ENCODE results near the gene TAAR1.
"Not testable (repeated sequence)": the region's sequence is repeated elsewhere in the genome, so short reads cannot be mapped to it uniquely, and the experiment has no call there.

Gene TAAR1

DNA sequence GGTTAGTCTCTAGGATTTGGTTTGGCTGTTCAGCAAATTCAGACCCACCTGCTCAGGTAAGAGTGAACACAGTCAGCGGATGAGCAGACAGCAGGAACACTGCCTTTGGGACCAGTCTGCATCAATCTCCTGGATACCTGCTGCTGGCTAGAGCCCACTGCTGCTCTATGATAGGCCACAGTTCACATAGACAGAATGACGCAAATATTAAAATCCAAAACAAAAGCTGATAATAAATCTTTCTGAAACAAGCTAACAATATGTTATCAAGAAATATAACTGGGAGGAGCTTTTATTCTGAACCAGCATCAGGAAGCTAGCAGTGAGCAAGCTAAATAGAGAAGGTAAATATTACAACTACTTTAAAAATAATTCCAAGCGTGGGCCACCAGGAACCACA lies at the start of gene TAAR1:
Gene TAAR1 (minus strand): TSS at position 101 of the 400 bp plus-strand sequence. CDS start 13,179 bp downstream, outside the sequence.
- no peak for DNase-seq (ENCODE audit: low spot score)

- DNase-seq (ENCODE audit: low spot score): no peak
These were observed 49.8 kb upstream of the TAAR1 start for GRCh38 chr6:132708771-132709170.

- DNase-seq (ENCODE audit: low spot score): no peak
These were observed 49.0 kb upstream of the TAAR1 start for GRCh38 chr6:132708002-132708401.

- not testable (repeated sequence) for DNase-seq (ENCODE audit: low spot score)
These were observed 47.8 kb upstream of the TAAR1 start for GRCh38 chr6:132706756-132707155.

GRCh38 chr6:132703936-132704335 lies 45.0 kb upstream of the TAAR1 start:
- DNase-seq (ENCODE audit: low spot score): no peak

GRCh38 chr6:132698608-132699007 lies 39.6 kb upstream of the TAAR1 start:
- no peak for DNase-seq (ENCODE audit: low spot score)

GRCh38 chr6:132695773-132696172 lies 36.8 kb upstream of the TAAR1 start:
- no peak for DNase-seq (ENCODE audit: low spot score)

- no peak for DNase-seq (ENCODE audit: low spot score)
These were observed 34.5 kb upstream of the TAAR1 start for GRCh38 chr6:132693478-132693877.

GRCh38 chr6:132690678-132691077 lies 31.7 kb upstream of the TAAR1 start:
- no peak for DNase-seq (ENCODE audit: low spot score)

- no peak for DNase-seq (ENCODE audit: low spot score)
These were observed 28.3 kb upstream of the TAAR1 start for GRCh38 chr6:132687306-132687705.

- DNase-seq (ENCODE audit: low spot score): no peak
These were observed 27.5 kb upstream of the TAAR1 start for GRCh38 chr6:132686531-132686930.

DNA sequence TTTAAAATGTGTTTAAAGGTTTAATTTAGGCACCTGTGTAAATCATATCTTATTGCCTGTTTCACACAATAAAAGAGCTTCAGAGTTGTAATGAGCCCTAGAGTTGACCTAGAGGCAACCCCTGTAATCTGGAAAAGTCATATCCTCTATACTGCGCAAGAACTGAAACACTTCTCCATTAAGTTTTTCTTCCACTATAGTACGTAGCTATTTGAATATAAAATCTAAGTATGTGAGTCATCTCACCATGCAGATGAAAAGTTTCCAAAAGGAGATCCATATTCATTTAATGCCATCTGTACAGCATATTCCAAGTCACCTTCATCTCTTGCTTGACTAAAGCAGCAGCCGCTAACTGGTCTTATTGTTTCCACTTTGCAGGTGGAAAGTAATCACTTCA lies 26.0 kb upstream of the TAAR1 start:
- DNase-seq (ENCODE audit: low spot score): no peak

DNA sequence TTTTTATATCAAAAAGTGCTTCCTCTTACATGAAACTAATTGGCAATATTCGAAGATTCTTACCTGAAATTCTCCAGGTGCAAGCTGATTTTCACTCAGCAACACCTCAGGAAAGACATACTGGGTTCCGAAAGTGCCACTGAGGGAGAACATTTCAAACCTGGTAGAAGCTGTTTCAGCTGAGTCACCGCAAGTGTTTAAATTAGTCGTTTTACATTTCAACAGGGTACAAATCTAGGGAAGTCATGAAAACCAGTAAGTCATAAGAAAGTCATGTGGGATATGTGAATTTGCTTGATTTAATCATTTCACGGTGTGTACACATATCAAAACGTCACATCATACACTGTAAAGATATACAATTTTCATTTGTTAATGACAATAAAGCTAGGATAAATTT lies 25.3 kb upstream of the TAAR1 start:
- no peak for DNase-seq (ENCODE audit: low spot score)

DNA sequence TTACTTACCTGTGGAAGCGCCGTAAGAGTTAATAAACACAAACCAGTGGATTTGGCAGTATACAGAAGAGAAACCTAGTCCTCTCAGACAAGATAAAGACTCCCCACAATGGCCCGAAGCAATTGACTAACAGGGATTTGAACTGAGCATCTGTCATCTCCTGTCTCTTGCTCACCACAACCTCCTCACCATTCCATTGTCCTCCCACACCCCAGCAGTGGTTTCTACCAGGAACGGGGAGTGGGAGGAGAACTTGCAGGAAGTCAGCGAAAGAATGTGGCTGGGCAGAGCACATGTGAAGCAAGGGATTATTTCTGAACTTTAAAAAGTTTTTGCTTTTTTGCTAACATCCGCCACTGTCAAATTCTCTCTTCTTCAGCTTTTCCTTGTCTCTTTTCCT lies 24.6 kb upstream of the TAAR1 start:
- no peak for DNase-seq (ENCODE audit: low spot score)

- DNase-seq (ENCODE audit: low spot score): not testable (repeated sequence)
These were observed 20.1 kb upstream of the TAAR1 start for GRCh38 chr6:132679094-132679493.

GRCh38 chr6:132675749-132676148 lies 16.8 kb upstream of the TAAR1 start:
- no peak for DNase-seq (ENCODE audit: low spot score)

- no peak for DNase-seq (ENCODE audit: low spot score)
These were observed 16.0 kb upstream of the TAAR1 start for GRCh38 chr6:132675002-132675401.

DNA sequence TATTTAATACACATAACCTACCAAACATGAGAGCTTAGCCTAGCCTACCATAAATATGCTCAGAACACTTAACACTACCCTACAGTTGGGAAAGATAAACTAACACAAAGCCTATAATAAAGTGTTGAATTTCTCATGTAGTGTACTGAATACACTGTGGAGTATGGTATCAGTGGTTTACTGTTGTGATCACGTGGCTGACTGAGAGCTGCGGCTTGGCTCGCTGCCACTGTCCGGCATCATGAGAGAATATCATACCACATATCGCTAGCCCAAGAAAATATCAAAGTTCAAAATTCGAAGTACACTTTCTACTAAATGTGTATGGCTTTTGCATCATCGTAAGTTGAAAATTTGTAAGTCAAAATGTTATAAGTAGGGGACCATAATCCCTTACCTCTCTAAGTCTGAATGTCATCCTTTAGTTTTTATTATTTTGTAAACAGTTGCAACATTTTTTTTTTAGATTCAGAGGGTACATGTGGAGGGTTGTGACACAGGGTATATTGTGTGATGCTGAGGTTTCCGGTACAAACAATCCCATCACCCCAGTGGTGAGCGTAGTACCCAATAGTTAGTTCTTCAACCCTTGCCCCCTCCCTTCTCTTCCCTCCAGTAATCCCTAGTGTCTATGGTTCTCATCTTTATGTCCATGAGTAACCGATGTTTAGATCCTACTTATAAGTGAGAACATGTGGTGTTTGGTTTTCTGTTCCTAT lies 14.6 kb upstream of the TAAR1 start:
- DNase-seq (ENCODE audit: low spot score): no peak

- no peak for DNase-seq (ENCODE audit: low spot score)
These were observed 12.3 kb upstream of the TAAR1 start for GRCh38 chr6:132671295-132671694.

DNA sequence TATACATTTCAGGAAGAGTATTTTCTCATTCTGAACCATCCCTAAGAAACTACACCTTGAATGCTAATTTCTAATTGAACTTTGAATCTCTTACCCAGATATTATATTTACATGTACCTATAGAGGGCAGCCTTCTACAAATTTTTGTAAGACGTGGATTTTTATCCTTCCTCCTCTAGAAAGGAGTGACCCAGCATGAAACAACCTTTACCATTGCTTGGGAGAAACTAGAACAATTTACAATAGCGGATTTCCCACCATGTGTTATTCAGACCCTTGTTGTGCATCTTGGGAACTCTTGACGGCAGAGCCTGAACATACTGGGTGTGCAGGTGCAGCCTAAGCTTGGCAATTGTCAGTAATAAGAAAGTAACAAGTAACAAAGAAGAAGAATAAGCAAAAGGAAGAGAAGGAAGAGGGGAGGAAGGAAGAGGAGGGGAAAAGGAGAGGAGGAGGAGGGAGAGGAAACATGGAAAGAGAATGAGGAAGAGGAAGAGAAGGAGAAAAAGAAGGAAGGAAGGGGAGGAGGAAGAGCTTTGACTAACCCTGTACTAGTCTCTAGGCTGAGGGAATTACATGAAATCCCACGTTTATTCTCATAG lies 10.8 kb upstream of the TAAR1 start:
- DNase-seq (ENCODE audit: low spot score): peak; percentile 33

DNA sequence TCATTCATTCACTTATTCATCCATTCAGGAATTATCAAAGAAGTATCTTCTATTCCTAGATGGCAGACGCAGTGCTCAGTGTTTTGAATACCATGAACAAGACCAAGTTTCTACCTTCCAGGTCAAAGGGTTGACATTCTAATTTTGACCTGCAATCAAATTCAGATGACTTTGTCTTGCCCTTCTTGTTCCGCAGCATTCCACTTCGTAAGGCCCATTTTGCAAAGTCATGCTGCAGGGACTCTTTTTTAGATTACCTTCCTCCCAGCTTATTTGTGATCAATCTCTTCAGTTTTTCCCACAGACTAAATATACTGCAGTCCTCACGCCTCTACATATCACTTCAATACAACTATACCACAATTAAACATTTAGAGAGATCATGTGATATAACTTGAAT lies 7.1 kb upstream of the TAAR1 start:
- DNase-seq (ENCODE audit: low spot score): no peak

DNA sequence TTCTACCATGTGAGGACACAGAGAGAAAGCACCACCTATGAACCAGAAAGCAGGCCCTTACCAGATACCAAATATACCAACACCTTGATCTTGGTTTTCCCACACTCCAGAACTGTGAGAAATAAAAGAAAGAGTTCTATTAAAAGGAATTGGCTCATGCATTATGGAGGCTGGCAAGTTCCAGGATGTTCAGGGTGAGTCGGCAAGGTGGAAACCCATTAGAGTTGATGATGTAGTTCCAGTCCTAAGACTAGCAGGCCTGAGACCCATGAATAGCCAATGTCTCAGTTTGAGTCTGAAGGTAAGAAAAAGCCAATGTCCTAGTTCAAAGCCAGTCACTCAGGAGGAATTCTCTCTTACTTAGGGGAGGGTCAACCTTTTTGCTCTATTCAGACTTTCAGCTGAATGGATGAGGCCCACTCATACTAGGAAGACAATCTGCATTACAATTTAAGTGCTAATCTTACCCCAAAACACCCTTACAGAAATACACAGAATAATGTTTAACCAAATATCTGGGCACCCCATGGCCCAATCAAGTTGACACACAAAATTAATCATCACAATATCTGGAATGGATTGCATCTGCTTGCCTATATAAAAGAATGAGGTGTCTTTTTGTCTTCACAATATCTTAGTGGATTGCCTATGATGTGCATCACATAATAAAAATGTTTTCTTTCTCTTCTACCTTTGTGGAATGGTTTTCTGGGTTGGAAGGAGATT lies 5.5 kb upstream of the TAAR1 start:
- DNase-seq (ENCODE audit: low spot score): no peak

- DNase-seq (ENCODE audit: low spot score): no peak
These were observed 4.7 kb upstream of the TAAR1 start for GRCh38 chr6:132663661-132664060.

All from globus pallidus (tissue), 1 donor.